SK-N-SH (cell line): Measurements from ENCODE around the gene EPHX1. TPM values are rescaled to one million over a fixed set of nuclear protein-coding genes. Genes with fewer than 3 reads are reported as not detected.

Experiments
- CTCF ChIA-PET: fragments of 300-600, 350-600 bp; formaldehyde crosslinking; extraction: SDS; loops from one replicate; lab custom pipeline; 2021; lab: Yijun Ruan, JAX
- POLR2A ChIA-PET: fragments of 350-600 bp; sonication (Branson Sonifier 250); formaldehyde crosslinking; extraction: SDS; loops from one replicate; lab custom pipeline; 2020; ENCODE audit warnings: antibody characterized with exemption, inconsistent platforms; lab: Yijun Ruan, JAX
- DNase-seq: peaks from one replicate; pipeline ENCODE4 v3.0.0; 2012
- H2AFZ ChIP-seq: fragments of 200-600 bp; sonication (generic); 2 replicates; pipeline ENCODE4 v1.8.1; 2016; ENCODE audit warnings: antibody characterized with exemption, mild to moderate bottlenecking, low read depth
- H3F3A ChIP-seq: fragments of 200-600 bp; sonication (generic); replicated peaks from 2 replicates; pipeline ENCODE3; 2016; ENCODE audit warnings: antibody characterized with exemption, mild to moderate bottlenecking; ENCODE audit not compliant: insufficient read depth
- H3K27ac ChIP-seq, 2 experiments: fragments of 200-500 bp in 1 of 2; fragments of 200-600 bp in 1 of 2; sonication (Bioruptor generic) in 1 of 2; sonication (generic), shearing (Covaris generic) in 1 of 2; 2 replicates each; pipeline versions ENCODE4 v1.5.1 to v1.6.1; 2014 to 2016; ENCODE audit warnings: low read depth in 2 of 2, inconsistent platforms in 1 of 2, low read length in 1 of 2, mild to moderate bottlenecking in 1 of 2, mixed read lengths in 1 of 2
- H3K27me3 ChIP-seq: fragments of 200-600 bp; sonication (generic), shearing (Covaris generic); 2 replicates; pipeline ENCODE4 v1.6.1; 2016; ENCODE audit warnings: mixed run types; ENCODE audit not compliant: insufficient read depth
- H3K36me3 ChIP-seq, 2 experiments: fragments of 200-500 bp in 1 of 2; fragments of 200-600 bp in 1 of 2; sonication (Bioruptor generic) in 1 of 2; sonication (generic) in 1 of 2; replicated peaks in 1 of 2; 2 replicates each; pipeline versions ENCODE3 to v1.5.1; 2014 to 2016; ENCODE audit warnings: low read length in 1 of 2, mild to moderate bottlenecking in 1 of 2; ENCODE audit not compliant: insufficient read depth in 2 of 2, control insufficient read depth in 1 of 2
- H3K4me1 ChIP-seq, 2 experiments: fragments of 200-500 bp in 1 of 2; fragments of 200-600 bp in 1 of 2; sonication (Bioruptor generic) in 1 of 2; sonication (generic), shearing (Covaris generic) in 1 of 2; 2 replicates each; pipeline versions ENCODE4 v1.5.1 to v1.6.1; 2014 to 2016; ENCODE audit warnings: low read depth in 1 of 2, low read length in 1 of 2, mixed run types in 1 of 2; ENCODE audit not compliant: insufficient read depth in 2 of 2, control insufficient read depth in 1 of 2
- H3K4me2 ChIP-seq: fragments of 200-600 bp; sonication (generic), shearing (Covaris generic); 2 replicates; pipeline ENCODE4 v1.6.1; 2017; ENCODE audit warnings: mixed run types
- H3K4me3 ChIP-seq, 2 experiments: fragments of 200-500 bp in 1 of 2; fragments of 200-600 bp in 1 of 2; sonication (Bioruptor generic) in 1 of 2; sonication (generic), shearing (Covaris generic) in 1 of 2; 2 replicates each; pipeline versions ENCODE4 v1.5.1 to v1.8.1; 2014 to 2016; ENCODE audit warnings: low read depth in 2 of 2, inconsistent platforms in 1 of 2, low read length in 1 of 2, mild to moderate bottlenecking in 1 of 2, mixed read lengths in 1 of 2, moderate library complexity in 1 of 2
- H3K79me2 ChIP-seq: fragments of 200-600 bp; sonication (generic); 2 replicates; pipeline ENCODE4 v1.8.1; 2017; ENCODE audit warnings: mild to moderate bottlenecking; ENCODE audit not compliant: insufficient read depth
- H3K9ac ChIP-seq: fragments of 200-600 bp; sonication (generic); 2 replicates; pipeline ENCODE4 v1.6.1; 2017; ENCODE audit warnings: mixed run types
- H3K9me2 ChIP-seq: fragments of 200-600 bp; sonication (generic); 2 replicates; pipeline ENCODE4 v1.6.1; 2017; ENCODE audit warnings: mixed run types
- H3K9me3 ChIP-seq: fragments of 200-600 bp; sonication (generic); 2 replicates; pipeline ENCODE4 v1.6.1; 2017; ENCODE audit warnings: mixed run types, mild to moderate bottlenecking, moderate library complexity
- H4K20me1 ChIP-seq: fragments of 200-600 bp; sonication (generic); 2 replicates; pipeline ENCODE4 v1.6.1; 2017; ENCODE audit warnings: mild to moderate bottlenecking, mixed run types; ENCODE audit not compliant: insufficient read depth
- CTCF ChIP-seq: fragments of 200-600 bp; sonication (generic); IDR thresholded peaks from 2 replicates; pipeline ENCODE4 v1.6.1; 2017; ENCODE audit warnings: antibody characterized with exemption, mild to moderate bottlenecking, moderate library complexity
- ELF1 ChIP-seq: IDR thresholded peaks from 2 replicates; pipeline ENCODE4 v1.4.0; 2012
- EP300 ChIP-seq, 2 experiments: IDR thresholded peaks; 2 replicates each; pipeline versions ENCODE4 v1.4.0 to v1.6.1; 2012; ENCODE audit warnings: borderline replicate concordance in 1 of 2, low read depth in 1 of 2, low read length in 1 of 2
- FOXM1 ChIP-seq: IDR thresholded peaks from 2 replicates; pipeline ENCODE4 v1.4.0; 2012; ENCODE audit warnings: low read depth, mild to moderate bottlenecking
- IRF3 ChIP-seq: fragments of 150-350 bp; IDR thresholded peaks from 2 replicates; pipeline ENCODE4 v1.6.1; 2016; ENCODE audit warnings: mild to moderate bottlenecking, low read depth, low read length
- MAX ChIP-seq: IDR thresholded peaks from 2 replicates; pipeline ENCODE4 v1.4.0; 2012; ENCODE audit warnings: low read depth
- MXI1 ChIP-seq: IDR thresholded peaks from 2 replicates; pipeline ENCODE4 v1.6.1; 2012; ENCODE audit warnings: mild to moderate bottlenecking, low read depth, low read length, improper control_type of control experiment
- NFIC ChIP-seq: IDR thresholded peaks from 2 replicates; pipeline ENCODE4 v1.4.0; 2012; ENCODE audit warnings: borderline replicate concordance
- NRF1 ChIP-seq: IDR thresholded peaks from 2 replicates; pipeline ENCODE4 v1.6.1; 2012; ENCODE audit warnings: low read depth, mild to moderate bottlenecking, low read length
- POLR2AphosphoS5 ChIP-seq: IDR thresholded peaks from 2 replicates; pipeline ENCODE4 v1.6.1; 2012; ENCODE audit warnings: low read depth, low read length
- RAD21 ChIP-seq: IDR thresholded peaks from 2 replicates; pipeline ENCODE4 v1.6.1; 2012; ENCODE audit warnings: mild to moderate bottlenecking, low read length
- REST ChIP-seq: IDR thresholded peaks from 2 replicates; pipeline ENCODE4 v1.6.1; 2012; ENCODE audit warnings: mild to moderate bottlenecking, low read depth, low read length, moderate library complexity
- RFX5 ChIP-seq: IDR thresholded peaks from 2 replicates; pipeline ENCODE4 v1.6.1; 2012; ENCODE audit warnings: mild to moderate bottlenecking, improper control_type of control experiment, low read length
- SIN3A ChIP-seq: IDR thresholded peaks from 2 replicates; pipeline ENCODE4 v1.6.1; 2012; ENCODE audit warnings: low read depth, mild to moderate bottlenecking, low read length, moderate library complexity, borderline replicate concordance
- SMC3 ChIP-seq: IDR thresholded peaks from 2 replicates; pipeline ENCODE4 v1.6.1; 2012; ENCODE audit warnings: low read depth, low read length, improper control_type of control experiment
- YY1 ChIP-seq: IDR thresholded peaks from 2 replicates; pipeline ENCODE4 v1.4.0; 2012; ENCODE audit warnings: low read depth, mild to moderate bottlenecking
- WGBS: methylation state at CpG from one replicate; pipeline ENCODE4 v1.1.6; 2017; ENCODE audit warnings: low lambda C conversion rate; 5-methylcytosine and 5-hydroxymethylcytosine counted together
- polyA plus RNA-seq, 3 experiments: library from polyadenylated mRNA; depleted of rRNA; stranded (reverse); fragments of >200 nt; gene quantifications; 2 replicates each; pipeline ENCODE4 v1.2.3, GENCODE V29; 2012

Gene EPHX1
- polyA plus RNA-seq, 1 of the 3 experiments (the other 2 are of a cell fraction): 45.7 TPM

- Histone ChIP-seq H3K4me1 (peaks cover 24 to 48% of the 10 kb centered on the region in 2 experiments), H3F3A (peaks cover 13% of the 10 kb centered on the region), H3K36me3 (no peaks in the 10 kb centered on the region), H3K4me2 (peak overlapping the region; percentile 51), H4K20me1 (no peaks in the 10 kb centered on the region), H3K9me3 (no peaks in the 10 kb centered on the region), H3K9me2 (no peaks in the 10 kb centered on the region), H2AFZ (peak overlapping the region; percentile 85), H3K9ac (peak overlapping the region; percentile 39; the same call in 1 of the 2 replicates), H3K27ac (peak overlapping the region; percentile 56 to 78), H3K79me2 (no peaks in the 10 kb centered on the region), H3K27me3 (no peaks in the 10 kb centered on the region), H3K4me3 (peak overlapping the region in 1 of 2 experiments; percentile 39; a peak in 1 of 4 replicates)
- DNase-seq: peak; percentile 79
- POLR2A ChIA-PET: interaction anchor here (0.6 to 1.8 kb wide), 2 partner anchors 25 to 119 kb away, joined by 4 to 12 read pairs; partner anchors contain the start of gene ENAH
- CTCF ChIA-PET: interaction anchor here (0.5 to 18.9 kb wide), 83 partner anchors 9 to 452 kb away, joined by 3 to 473 read pairs (median 4); partner anchors contain the start of genes ENAH, PYCR2 and TMEM63A
- 18% methylated on average over 5 of the region's 5 CpGs for WGBS
- peak; percentile 99 for TF ChIP-seq RAD21
- TF ChIP-seq IRF3: no peak
- 0 out of 2 replicates have a peak, but pooled peaks have one; percentile 39 for TF ChIP-seq RFX5
- 0 out of 2 replicates have a peak, but pooled peaks have one; percentile 62 for TF ChIP-seq SIN3A
- TF ChIP-seq YY1: peak; percentile 76; the same call in 1 of the 2 replicates
- no peak for TF ChIP-seq FOXM1
- TF ChIP-seq SMC3: peak; percentile 99
- peak; percentile 63; the same call in 1 of the 2 replicates for TF ChIP-seq MXI1
- TF ChIP-seq NRF1: peak; percentile 32; the same call in 1 of the 2 replicates
- TF ChIP-seq EP300 (IDR thresholded peaks at IDR 0.05; ENCODE audit: borderline replicate concordance in 1 of 2, low read depth in 1 of 2, low read length in 1 of 2): no peak
- peak; percentile 95 for TF ChIP-seq CTCF
- peak; percentile 60; the same call in 1 of the 2 replicates for TF ChIP-seq MAX
Observed at GRCh38 chr1:225772323-225772768, 37.6 kb upstream of the EPHX1 start.

GRCh38 chr1:225772848-225773247 lies 37.1 kb upstream of the EPHX1 start:
- peaks cover 19 to 43% of the 10 kb centered on the region in 2 experiments for H3K4me1 ChIP-seq
- H3K9ac ChIP-seq: no peak overlapping the region
- 98% methylated on average over 4 of the region's 4 CpGs for WGBS
- peaks cover 10% of the 10 kb centered on the region for H3F3A ChIP-seq
- H3K4me2 ChIP-seq: peak overlapping the region; percentile 51
- no peak for TF ChIP-seq SMC3
- TF ChIP-seq POLR2AphosphoS5: no peak
- TF ChIP-seq NFIC: no peak
- TF ChIP-seq IRF3: no peak
- TF ChIP-seq REST: no peak
- TF ChIP-seq ELF1: no peak
- no peak for TF ChIP-seq YY1
- POLR2A ChIA-PET: interaction anchor here (0.6 to 1.8 kb wide), 2 partner anchors 26 to 120 kb away, joined by 4 to 12 read pairs; partner anchors contain the start of gene ENAH
- peak overlapping the region in 1 of 2 experiments; percentile 39; a peak in 1 of 4 replicates for H3K4me3 ChIP-seq
- H3K27ac ChIP-seq: peak overlapping the region; percentile 56 to 78
- DNase-seq: no peak
- H2AFZ ChIP-seq: peak overlapping the region; percentile 42; the same call in 1 of the 2 replicates
- H3K9me3 ChIP-seq: no peaks in the 10 kb centered on the region
- no peaks in the 10 kb centered on the region for H3K27me3 ChIP-seq
- no peaks in the 10 kb centered on the region for H4K20me1 ChIP-seq
- H3K9me2 ChIP-seq: no peaks in the 10 kb centered on the region
- H3K36me3 ChIP-seq: no peaks in the 10 kb centered on the region
- CTCF ChIA-PET: interaction anchor here (0.5 to 18.9 kb wide), 73 partner anchors 9 to 453 kb away, joined by 3 to 473 read pairs (median 5); partner anchors contain the start of genes ENAH, PYCR2 and TMEM63A
- H3K79me2 ChIP-seq: peaks cover 1% of the 10 kb centered on the region; the same call in 1 of the 2 replicates
